Measurements from ENCODE around the gene KRT6A.

GRCh38 chr12:52501490-52501889 lies 8.4 kb upstream of the KRT6A start:
- no peak for TF ChIP-seq EZH2 (IDR thresholded peaks at IDR 0.05; ENCODE audit: borderline replicate concordance, low read depth, low read length, poor library complexity, severe bottlenecking)
- TF ChIP-seq CTCF (conservative IDR thresholded peaks at IDR 0.05; ENCODE audit: low read depth, low read length) = no peak

All from A673 (cell line).